HG03442 (cell line): ENCODE results near the gene ATP6V0E1.
"Not testable (repeated sequence)": the region's sequence is repeated elsewhere in the genome, so short reads cannot be mapped to it uniquely, and the experiment has no call there.

ENCODE experiments used
- ATAC-seq: cut with Tn5 transposase; IDR thresholded peaks from one replicate; pipeline ENCODE4 v1.9.1; 2021; ENCODE audit warnings: mild to moderate bottlenecking, moderate library complexity; ENCODE audit not compliant: unreplicated experiment

ATP6V0E1 gene

GRCh38 chr5:173032730-173033129, 49.2 kb downstream of the ATP6V0E1 start:
- no peak for ATAC-seq

- ATAC-seq, result no peak
Observed at GRCh38 chr5:173033923-173034322, 50.4 kb downstream of the ATP6V0E1 start.

GRCh38 chr5:173035904-173036707, 52.5 kb downstream of the ATP6V0E1 start:
- peak; percentile 48 for ATAC-seq

- no peak for ATAC-seq
Observed at GRCh38 chr5:173039188-173039587, 55.6 kb downstream of the ATP6V0E1 start.

GRCh38 chr5:173039964-173040363, 56.4 kb downstream of the ATP6V0E1 start:
- no peak for ATAC-seq

GRCh38 chr5:173041881-173042762, 58.6 kb downstream of the ATP6V0E1 start:
- no peak for ATAC-seq

GRCh38 chr5:173042763-173043107, 59.2 kb downstream of the ATP6V0E1 start:
- no peak for ATAC-seq

GRCh38 chr5:173045474-173045873, 61.9 kb downstream of the ATP6V0E1 start:
- ATAC-seq, result no peak

GRCh38 chr5:173047096-173047837, 63.7 kb downstream of the ATP6V0E1 start:
- not testable (repeated sequence) for ATAC-seq

- ATAC-seq, result no peak
Observed at GRCh38 chr5:173047838-173048105, 64.2 kb downstream of the ATP6V0E1 start.

GRCh38 chr5:173050791-173051190, 67.2 kb downstream of the ATP6V0E1 start:
- no peak for ATAC-seq

- ATAC-seq, result no peak
Observed at GRCh38 chr5:173051746-173052145, 68.2 kb downstream of the ATP6V0E1 start.

- ATAC-seq, result no peak
Observed at GRCh38 chr5:173053041-173053440, 69.5 kb downstream of the ATP6V0E1 start.

GRCh38 chr5:173055042-173055721, 71.6 kb downstream of the ATP6V0E1 start:
- ATAC-seq, result no peak

- peak; percentile 0 for ATAC-seq
Observed at GRCh38 chr5:173055722-173055982, 72.1 kb downstream of the ATP6V0E1 start.

- peak; percentile 65 for ATAC-seq
Observed at GRCh38 chr5:173055983-173056782, 72.6 kb downstream of the ATP6V0E1 start, which contains the start of gene CREBRF. TSS of gene CREBRF (plus strand) at chr5:173056352. CDS start at chr5:173080776, 24,424 bp downstream.

- ATAC-seq, result peak; percentile 18
Observed at GRCh38 chr5:173056783-173057061, 73.2 kb downstream of the ATP6V0E1 start.

- peak; percentile 76 for ATAC-seq
Observed at GRCh38 chr5:173057062-173057924, 73.7 kb downstream of the ATP6V0E1 start.

- no peak for ATAC-seq
Observed at GRCh38 chr5:173062141-173062540, 78.6 kb downstream of the ATP6V0E1 start.

GRCh38 chr5:173065155-173065554, 81.6 kb downstream of the ATP6V0E1 start:
- ATAC-seq, result no peak
